SK-N-SH (cell line): ENCODE measurements around the gene MAD2L1. TPM values are rescaled to one million over a fixed set of nuclear protein-coding genes. Genes with fewer than 3 reads are reported as not detected.

Experiments
- CTCF ChIA-PET: fragments of 300-600, 350-600 bp; formaldehyde crosslinking; extraction: SDS; loops from one replicate; lab custom pipeline; 2021; lab: Yijun Ruan, JAX
- POLR2A ChIA-PET: fragments of 350-600 bp; sonication (Branson Sonifier 250); formaldehyde crosslinking; extraction: SDS; loops from one replicate; lab custom pipeline; 2020; ENCODE audit warnings: antibody characterized with exemption, inconsistent platforms; lab: Yijun Ruan, JAX
- DNase-seq: peaks from one replicate; pipeline ENCODE4 v3.0.0; 2012
- H2AFZ ChIP-seq: fragments of 200-600 bp; sonication (generic); 2 replicates; pipeline ENCODE4 v1.8.1; 2016; ENCODE audit warnings: antibody characterized with exemption, mild to moderate bottlenecking, low read depth
- H3F3A ChIP-seq: fragments of 200-600 bp; sonication (generic); replicated peaks from 2 replicates; pipeline ENCODE3; 2016; ENCODE audit warnings: antibody characterized with exemption, mild to moderate bottlenecking; ENCODE audit not compliant: insufficient read depth
- H3K27ac ChIP-seq, 2 experiments: fragments of 200-500 bp in 1 of 2; fragments of 200-600 bp in 1 of 2; sonication (Bioruptor generic) in 1 of 2; sonication (generic), shearing (Covaris generic) in 1 of 2; 2 replicates each; pipeline versions ENCODE4 v1.5.1 to v1.6.1; 2014 to 2016; ENCODE audit warnings: low read depth in 2 of 2, inconsistent platforms in 1 of 2, low read length in 1 of 2, mild to moderate bottlenecking in 1 of 2, mixed read lengths in 1 of 2
- H3K27me3 ChIP-seq: fragments of 200-600 bp; sonication (generic), shearing (Covaris generic); 2 replicates; pipeline ENCODE4 v1.6.1; 2016; ENCODE audit warnings: mixed run types; ENCODE audit not compliant: insufficient read depth
- H3K36me3 ChIP-seq, 2 experiments: fragments of 200-500 bp in 1 of 2; fragments of 200-600 bp in 1 of 2; sonication (Bioruptor generic) in 1 of 2; sonication (generic) in 1 of 2; replicated peaks in 1 of 2; 2 replicates each; pipeline versions ENCODE3 to v1.5.1; 2014 to 2016; ENCODE audit warnings: low read length in 1 of 2, mild to moderate bottlenecking in 1 of 2; ENCODE audit not compliant: insufficient read depth in 2 of 2, control insufficient read depth in 1 of 2
- H3K4me1 ChIP-seq, 2 experiments: fragments of 200-500 bp in 1 of 2; fragments of 200-600 bp in 1 of 2; sonication (Bioruptor generic) in 1 of 2; sonication (generic), shearing (Covaris generic) in 1 of 2; 2 replicates each; pipeline versions ENCODE4 v1.5.1 to v1.6.1; 2014 to 2016; ENCODE audit warnings: low read depth in 1 of 2, low read length in 1 of 2, mixed run types in 1 of 2; ENCODE audit not compliant: insufficient read depth in 2 of 2, control insufficient read depth in 1 of 2
- H3K4me2 ChIP-seq: fragments of 200-600 bp; sonication (generic), shearing (Covaris generic); 2 replicates; pipeline ENCODE4 v1.6.1; 2017; ENCODE audit warnings: mixed run types
- H3K4me3 ChIP-seq, 2 experiments: fragments of 200-500 bp in 1 of 2; fragments of 200-600 bp in 1 of 2; sonication (Bioruptor generic) in 1 of 2; sonication (generic), shearing (Covaris generic) in 1 of 2; 2 replicates each; pipeline versions ENCODE4 v1.5.1 to v1.8.1; 2014 to 2016; ENCODE audit warnings: low read depth in 2 of 2, inconsistent platforms in 1 of 2, low read length in 1 of 2, mild to moderate bottlenecking in 1 of 2, mixed read lengths in 1 of 2, moderate library complexity in 1 of 2
- H3K79me2 ChIP-seq: fragments of 200-600 bp; sonication (generic); 2 replicates; pipeline ENCODE4 v1.8.1; 2017; ENCODE audit warnings: mild to moderate bottlenecking; ENCODE audit not compliant: insufficient read depth
- H3K9ac ChIP-seq: fragments of 200-600 bp; sonication (generic); 2 replicates; pipeline ENCODE4 v1.6.1; 2017; ENCODE audit warnings: mixed run types
- H3K9me2 ChIP-seq: fragments of 200-600 bp; sonication (generic); 2 replicates; pipeline ENCODE4 v1.6.1; 2017; ENCODE audit warnings: mixed run types
- H3K9me3 ChIP-seq: fragments of 200-600 bp; sonication (generic); 2 replicates; pipeline ENCODE4 v1.6.1; 2017; ENCODE audit warnings: mixed run types, mild to moderate bottlenecking, moderate library complexity
- H4K20me1 ChIP-seq: fragments of 200-600 bp; sonication (generic); 2 replicates; pipeline ENCODE4 v1.6.1; 2017; ENCODE audit warnings: mild to moderate bottlenecking, mixed run types; ENCODE audit not compliant: insufficient read depth
- CHD2 ChIP-seq: fragments of 150-350 bp; IDR thresholded peaks from 2 replicates; pipeline ENCODE4 v1.6.1; 2018; ENCODE audit warnings: low read length; ENCODE audit not compliant: partially characterized antibody
- FOXJ3 ChIP-seq: sonication (generic); formaldehyde crosslinking; IDR thresholded peaks from 2 replicates; pipeline ENCODE4 v1.5.1; 2020; ENCODE audit warnings: mild to moderate bottlenecking, missing genetic modification reagents
- GABPA ChIP-seq: IDR thresholded peaks from 2 replicates; pipeline ENCODE4 v1.4.0; 2012; ENCODE audit warnings: low read depth, mild to moderate bottlenecking
- GATA2 ChIP-seq: sonication (generic); formaldehyde crosslinking; IDR thresholded peaks from 2 replicates; pipeline ENCODE4 v1.5.0; 2020; ENCODE audit warnings: mild to moderate bottlenecking, missing genetic modification reagents
- MXI1 ChIP-seq: IDR thresholded peaks from 2 replicates; pipeline ENCODE4 v1.6.1; 2012; ENCODE audit warnings: mild to moderate bottlenecking, low read depth, low read length, improper control_type of control experiment
- PBX3 ChIP-seq: IDR thresholded peaks from 2 replicates; pipeline ENCODE4; 2012
- RCOR1 ChIP-seq: fragments of 150-350 bp; IDR thresholded peaks from 2 replicates; pipeline ENCODE4 v1.6.1; 2017; ENCODE audit warnings: antibody characterized with exemption, low read length
- RFX5 ChIP-seq: IDR thresholded peaks from 2 replicates; pipeline ENCODE4 v1.6.1; 2012; ENCODE audit warnings: mild to moderate bottlenecking, improper control_type of control experiment, low read length
- SIN3A ChIP-seq: IDR thresholded peaks from 2 replicates; pipeline ENCODE4 v1.6.1; 2012; ENCODE audit warnings: low read depth, mild to moderate bottlenecking, low read length, moderate library complexity, borderline replicate concordance
- USF1 ChIP-seq: IDR thresholded peaks from 2 replicates; pipeline ENCODE4 v1.4.0; 2012; ENCODE audit warnings: low read depth, borderline replicate concordance
- USF2 ChIP-seq: fragments of 150-350 bp; IDR thresholded peaks from 2 replicates; pipeline ENCODE4 v1.6.1; 2017; ENCODE audit warnings: antibody characterized with exemption, low read length, low read depth, borderline replicate concordance
- ZBTB33 ChIP-seq: IDR thresholded peaks from 2 replicates; pipeline ENCODE4 v1.4.0; 2012; ENCODE audit warnings: low read depth, borderline replicate concordance
- whole genome bisulfite sequencing: methylation state at CpG from one replicate; pipeline ENCODE4 v1.1.6; 2017; ENCODE audit warnings: low lambda C conversion rate; 5-methylcytosine and 5-hydroxymethylcytosine counted together
- polyA plus RNA-seq, 3 experiments: library from polyadenylated mRNA; depleted of rRNA; stranded (reverse); fragments of >200 nt; gene quantifications; 2 replicates each; pipeline ENCODE4 v1.2.3, GENCODE V29; 2012

MAD2L1 gene
- polyA plus RNA-seq, 1 of the 3 experiments (the other 2 are of a cell fraction) = 37.4 TPM

- Histone ChIP-seq H3K9ac (no peak overlapping the region), H3K27me3 (no peaks in the 10 kb centered on the region), H3K36me3 (peaks cover 3 to 7% of the 10 kb centered on the region in 2 experiments), H3K4me3 (no peak overlapping the region), H3K4me1 (peaks cover 0 to 3% of the 10 kb centered on the region in 2 experiments; a peak in 1 of 4 replicates), H3F3A (peaks cover 3% of the 10 kb centered on the region), H3K4me2 (no peak overlapping the region), H3K79me2 (no peaks in the 10 kb centered on the region), H4K20me1 (no peaks in the 10 kb centered on the region), H2AFZ (no peak overlapping the region), H3K27ac (no peak overlapping the region), H3K9me2 (no peaks in the 10 kb centered on the region), H3K9me3 (no peaks in the 10 kb centered on the region)
- no peak for DNase-seq
- ChIA-PET POLR2A (no interaction called here), CTCF (interaction anchor here (8.6 to 11.2 kb wide), 2 partner anchors 425 to 495 kb away, joined by 64 to 192 read pairs; partner anchors contain the start of gene PDE5A)
- TF ChIP-seq FOXJ3 (CRISPR knock-in tag) = no peak
- TF ChIP-seq ZBTB33 = no peak
- no peak for TF ChIP-seq GABPA
- no peak for TF ChIP-seq CHD2
- no peak for TF ChIP-seq USF2
- TF ChIP-seq USF1 = no peak
- TF ChIP-seq RCOR1 = no peak
- WGBS = 91% methylated on average over 4 of the region's 4 CpGs
Measured at GRCh38 chr4:120052856-120053255, 13.8 kb downstream of the MAD2L1 start.

- Histone ChIP-seq H3K9me2 (no peaks in the 10 kb centered on the region), H3K4me2 (no peak overlapping the region), H3K27ac (no peak overlapping the region), H3K4me3 (no peak overlapping the region), H3K27me3 (no peaks in the 10 kb centered on the region), H3K4me1 (peaks cover 0 to 3% of the 10 kb centered on the region in 2 experiments; a peak in 1 of 4 replicates), H3K36me3 (peaks cover 3 to 7% of the 10 kb centered on the region in 2 experiments), H4K20me1 (no peaks in the 10 kb centered on the region), H3F3A (no peaks in the 10 kb centered on the region), H3K79me2 (no peaks in the 10 kb centered on the region), H2AFZ (no peak overlapping the region), H3K9ac (no peak overlapping the region), H3K9me3 (no peaks in the 10 kb centered on the region)
- 71% methylated on average over 1 of the region's 1 CpG for WGBS
- ChIA-PET POLR2A (no interaction called here), CTCF (interaction anchor here (0.8 to 11.2 kb wide), 4 partner anchors 32 to 493 kb away, joined by 3 to 192 read pairs (median 34); partner anchors contain the start of gene PDE5A)
- TF ChIP-seq GATA2 (CRISPR knock-in tag) (no peak), SIN3A (no peak), GABPA (no peak), RFX5 (no peak), RCOR1 (no peak), FOXJ3 (CRISPR knock-in tag) (no peak), MXI1 (no peak), PBX3 (no peak)
- DNase-seq = no peak
Measured at GRCh38 chr4:120051253-120051652, 15.4 kb downstream of the MAD2L1 start.
